GM18519 (cell line): ENCODE measurements around the gene RTF2.

Experiments
- ATAC-seq: cut with Tn5 transposase; IDR thresholded peaks from one replicate; pipeline ENCODE4 v1.9.1; 2021; ENCODE audit warnings: mild to moderate bottlenecking, moderate library complexity; ENCODE audit not compliant: unreplicated experiment, low FRiP score

RTF2 gene, protein sequence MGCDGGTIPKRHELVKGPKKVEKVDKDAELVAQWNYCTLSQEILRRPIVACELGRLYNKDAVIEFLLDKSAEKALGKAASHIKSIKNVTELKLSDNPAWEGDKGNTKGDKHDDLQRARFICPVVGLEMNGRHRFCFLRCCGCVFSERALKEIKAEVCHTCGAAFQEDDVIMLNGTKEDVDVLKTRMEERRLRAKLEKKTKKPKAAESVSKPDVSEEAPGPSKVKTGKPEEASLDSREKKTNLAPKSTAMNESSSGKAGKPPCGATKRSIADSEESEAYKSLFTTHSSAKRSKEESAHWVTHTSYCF

DNA sequence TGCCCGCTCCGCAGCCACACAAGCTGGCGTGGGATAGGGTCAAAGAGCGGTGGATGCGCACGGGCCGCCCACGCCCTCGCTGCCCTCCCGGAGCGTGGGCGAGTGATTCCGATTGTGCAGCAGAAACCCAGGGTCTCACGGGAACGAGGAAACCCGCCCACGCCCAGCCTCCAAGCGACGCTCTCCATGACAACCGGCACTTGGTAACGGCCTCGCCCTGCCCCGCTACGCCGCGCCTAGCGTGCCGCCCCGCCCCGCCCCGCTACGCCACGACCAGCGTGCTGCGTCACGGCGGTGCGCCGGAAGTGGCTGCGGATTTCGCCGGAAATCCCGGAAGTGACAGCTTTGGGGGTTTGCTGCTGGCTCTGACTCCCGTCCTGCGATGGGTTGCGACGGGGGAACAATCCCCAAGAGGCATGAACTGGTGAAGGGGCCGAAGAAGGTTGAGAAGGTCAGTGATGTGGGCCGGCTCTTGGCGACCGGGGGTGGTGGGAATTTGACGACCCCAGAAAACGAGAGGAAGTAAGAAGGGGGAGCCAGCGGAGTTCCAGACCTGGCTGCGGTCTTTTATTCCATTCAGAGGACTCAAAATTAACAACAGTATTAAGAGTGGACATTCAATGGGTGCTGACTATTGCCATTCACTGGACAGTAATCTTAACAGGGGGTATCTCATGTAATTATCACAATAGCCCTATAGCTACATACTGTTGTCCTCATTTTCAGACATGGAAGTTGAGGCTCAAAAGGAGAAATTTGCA, at the start of gene RTF2:
RTF2 (plus strand) TSS at position 312 of the 761 bp plus-strand sequence; CDS start at position 383, 71 bp downstream.
- peak; percentile 95 for ATAC-seq

DNA sequence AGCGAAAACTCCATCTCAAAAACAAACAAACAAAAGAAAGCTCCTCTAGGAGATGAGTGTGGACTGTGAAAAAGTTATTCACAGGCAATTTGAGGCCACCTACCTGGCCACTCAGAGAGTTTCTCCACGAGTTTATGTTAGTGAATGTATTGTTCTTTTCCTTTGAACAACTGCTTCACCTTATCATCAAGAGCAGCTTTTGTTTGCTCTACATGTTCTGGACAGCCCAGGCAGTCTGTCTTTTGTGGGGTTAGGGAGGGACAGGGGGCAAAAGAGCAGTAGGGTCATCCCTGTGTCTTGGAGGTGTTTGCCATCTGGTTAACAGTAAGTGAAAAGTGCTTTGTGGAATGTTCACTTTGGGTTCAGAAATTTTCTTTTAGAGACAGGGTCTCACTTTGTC, 48.4 kb upstream of the RTF2 start:
- no peak for ATAC-seq

DNA sequence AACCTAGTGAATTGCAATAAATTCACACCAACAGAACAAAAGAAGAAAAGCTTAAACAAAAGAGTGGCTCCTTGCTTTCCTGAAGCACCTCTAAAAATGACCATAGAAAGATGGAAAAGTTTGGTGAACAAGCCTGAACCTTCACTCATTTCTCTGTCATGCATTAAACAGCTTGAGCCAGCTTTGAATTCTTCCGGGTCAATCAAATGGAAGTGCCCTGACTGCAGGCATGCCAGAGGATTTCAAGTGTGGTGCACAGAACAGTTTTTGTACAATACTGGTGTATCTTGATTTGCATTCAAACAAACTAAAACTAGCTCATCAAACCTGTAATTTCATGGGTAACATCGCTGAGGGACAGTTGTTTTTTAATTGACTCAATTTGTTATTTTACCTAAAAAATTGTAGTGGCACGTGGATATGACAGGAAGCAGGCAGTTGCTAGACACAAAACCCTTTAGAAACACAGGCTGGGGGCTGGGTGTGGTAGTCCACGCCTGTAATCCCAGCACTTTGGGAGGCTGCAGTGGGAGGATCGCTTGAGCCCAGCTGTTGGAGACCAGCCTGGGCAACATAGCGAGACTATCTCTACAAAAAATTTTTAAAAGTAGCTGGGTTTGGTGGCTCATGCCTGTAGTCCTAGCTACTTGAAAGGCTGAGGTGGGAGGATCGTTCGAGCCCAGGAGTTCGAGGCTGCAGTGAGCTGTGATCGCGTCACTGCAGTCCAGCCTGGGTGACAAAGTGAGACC, 47.3 kb upstream of the RTF2 start:
- ATAC-seq: no peak

DNA sequence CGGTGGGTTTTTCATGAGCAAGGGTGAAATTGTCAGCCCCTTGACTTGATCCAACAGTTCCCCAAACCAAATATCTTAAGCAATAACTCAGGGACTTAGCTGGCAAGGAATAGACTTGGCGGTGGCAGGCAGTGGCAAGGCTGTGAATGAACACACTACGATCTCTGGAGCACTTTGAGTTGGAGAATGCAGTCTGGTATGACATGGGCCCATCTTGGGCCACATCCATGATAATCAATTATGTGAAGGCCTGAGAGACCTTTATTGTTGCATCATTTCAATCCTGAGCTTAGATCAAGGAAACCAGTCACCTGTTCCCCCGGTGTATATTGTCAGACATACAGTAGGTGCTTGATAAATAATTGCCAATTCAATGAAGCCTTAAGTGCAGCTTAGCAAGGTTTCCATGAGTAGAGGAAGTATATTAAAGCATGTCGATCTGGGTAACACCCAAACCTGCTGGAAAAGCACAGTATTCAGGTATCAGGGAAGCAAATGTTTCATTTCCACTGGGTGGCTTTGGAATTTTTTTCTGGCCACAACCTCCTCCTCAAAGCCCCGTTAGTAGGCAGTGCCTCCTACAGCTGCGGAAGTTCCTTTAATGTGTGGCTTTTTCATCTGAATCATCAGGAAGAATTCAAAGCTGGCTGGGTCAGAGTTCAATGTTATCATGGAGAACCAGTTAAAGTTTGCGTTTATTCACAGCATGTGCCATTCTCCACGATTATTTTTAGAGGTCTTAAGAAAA, 46.2 kb upstream of the RTF2 start:
- no peak for ATAC-seq

DNA sequence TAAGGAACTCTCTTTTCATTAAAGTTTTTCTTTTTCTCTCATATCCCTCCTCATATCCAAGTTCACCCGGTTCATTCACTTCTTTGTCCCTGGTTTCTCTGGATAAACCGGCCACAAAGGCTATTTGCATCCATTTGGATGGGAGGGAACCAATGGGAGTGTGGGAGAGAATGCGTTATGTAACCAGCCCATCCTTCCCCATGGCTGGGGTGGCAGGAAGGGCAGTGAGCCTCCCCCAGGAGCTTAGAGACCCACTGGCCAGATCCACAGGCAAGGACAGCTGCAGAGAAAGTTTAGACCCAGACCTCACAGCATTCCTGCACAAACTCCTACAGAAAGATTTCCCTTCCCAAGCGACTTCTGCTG, 45.6 kb upstream of the RTF2 start:
- ATAC-seq: no peak

DNA sequence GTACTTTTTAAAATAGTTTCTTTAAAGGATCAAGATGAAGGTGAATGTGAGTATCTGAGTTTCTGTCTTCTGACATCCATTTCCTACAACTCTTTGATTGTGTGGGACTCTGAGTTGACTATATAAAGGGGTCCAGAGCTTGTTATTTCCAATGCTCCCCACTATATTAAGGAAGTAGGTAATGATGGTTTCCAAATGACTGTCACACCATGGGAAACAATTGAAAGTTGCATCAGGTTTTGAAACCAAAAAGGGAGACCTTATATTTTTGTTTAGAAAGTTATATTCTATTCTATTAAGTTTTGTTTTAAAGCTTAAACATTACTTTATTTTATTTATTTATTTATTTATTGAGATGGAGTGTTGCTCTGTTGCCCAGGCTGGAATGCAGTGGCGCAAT, 45.2 kb upstream of the RTF2 start:
- ATAC-seq: no peak

DNA sequence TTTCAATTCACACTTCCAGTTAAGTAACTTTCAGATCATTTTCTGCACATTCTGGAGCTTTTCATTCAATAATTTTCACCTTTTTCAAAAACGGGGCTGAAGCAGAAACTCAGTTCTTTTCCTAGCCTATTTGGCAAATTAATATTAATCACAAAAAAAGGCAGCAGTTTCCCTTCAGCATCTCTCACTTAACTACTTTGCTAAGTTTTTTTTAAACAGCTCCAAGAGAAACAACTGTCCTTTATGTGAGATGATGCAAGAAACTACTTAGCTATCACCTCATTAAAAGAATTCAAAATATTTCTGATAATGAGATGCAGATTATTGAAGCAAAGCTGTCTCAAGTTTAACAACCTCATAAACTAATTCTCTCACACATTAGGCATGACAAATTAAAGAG, 44.5 kb upstream of the RTF2 start:
- ATAC-seq: no peak

DNA sequence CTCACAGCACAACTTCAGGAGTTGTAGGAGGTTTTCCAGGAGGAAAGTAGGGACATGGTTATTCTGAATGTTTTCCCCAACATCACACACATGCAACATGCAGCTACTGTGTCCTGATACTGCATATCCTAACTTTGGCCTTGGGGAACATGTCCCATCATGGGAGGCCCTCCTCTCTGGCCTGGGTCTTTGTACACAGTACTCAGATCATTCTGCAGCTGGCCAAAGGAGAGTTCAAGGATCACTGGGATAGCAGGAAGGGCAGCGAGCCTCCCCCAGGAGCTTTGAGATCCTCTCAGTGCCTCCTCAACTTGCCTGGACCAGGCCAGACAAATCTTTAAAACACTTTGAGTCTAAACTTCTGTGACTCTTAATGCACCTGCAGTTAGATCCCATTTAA, 43.5 kb upstream of the RTF2 start:
- ATAC-seq: no peak

DNA sequence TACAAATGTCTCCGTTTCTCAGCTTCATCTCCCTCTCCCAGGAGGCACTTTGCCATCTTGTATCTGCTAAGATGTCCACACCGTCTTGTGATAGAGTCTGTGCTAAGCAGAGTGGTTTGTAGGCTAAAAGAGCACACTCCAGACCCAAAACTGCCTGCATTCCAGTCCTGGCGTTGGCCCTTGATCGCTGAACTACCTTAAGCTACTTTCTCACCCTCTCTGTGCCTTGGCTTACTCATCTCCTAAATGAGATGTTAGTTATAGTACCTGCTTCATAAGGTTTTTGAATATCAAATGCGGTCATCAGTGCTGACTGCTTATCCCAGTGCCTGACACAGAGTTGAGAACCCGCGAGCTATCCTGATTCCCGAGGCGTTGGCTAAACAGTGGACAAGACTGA, 42.4 kb upstream of the RTF2 start:
- ATAC-seq: no peak

DNA sequence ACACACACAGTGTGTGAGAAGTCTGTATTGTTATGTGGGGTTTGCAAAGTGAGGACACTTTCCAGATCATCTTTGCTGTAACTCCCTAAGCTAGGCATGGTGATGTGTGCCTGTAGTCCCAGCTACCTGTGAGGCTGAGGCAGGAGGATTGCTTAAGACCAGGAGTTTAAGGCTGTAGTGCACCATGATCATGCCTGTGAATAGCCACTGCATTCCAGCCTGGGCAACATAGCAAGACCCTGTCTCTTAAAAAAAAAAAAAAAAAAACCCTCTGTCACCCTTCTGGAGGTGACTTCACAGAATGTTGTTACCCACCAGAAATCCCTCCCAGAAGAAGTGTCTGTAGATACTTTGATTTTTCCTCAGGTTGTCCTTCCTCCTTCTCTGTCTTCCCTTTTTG, 41.5 kb upstream of the RTF2 start:
- no peak for ATAC-seq

DNA sequence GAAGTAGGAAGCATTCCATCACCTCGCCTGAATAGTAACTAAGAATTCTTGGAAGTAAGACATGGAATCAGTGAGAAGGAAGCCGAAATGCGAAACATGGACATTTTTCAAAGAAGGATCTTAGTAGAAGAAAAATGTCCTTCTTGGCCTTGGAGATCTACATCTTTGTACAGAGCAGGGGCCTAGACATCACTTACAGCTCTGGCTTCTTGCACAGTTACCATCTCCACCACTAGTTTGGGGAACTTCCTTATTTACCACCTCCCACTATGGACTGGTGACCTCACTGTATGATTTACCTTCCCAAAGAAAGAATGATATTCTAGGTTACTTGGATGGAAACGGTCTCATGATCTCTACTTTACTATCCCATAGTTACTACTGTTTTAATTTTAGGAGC, 40.6 kb upstream of the RTF2 start:
- ATAC-seq: no peak

DNA sequence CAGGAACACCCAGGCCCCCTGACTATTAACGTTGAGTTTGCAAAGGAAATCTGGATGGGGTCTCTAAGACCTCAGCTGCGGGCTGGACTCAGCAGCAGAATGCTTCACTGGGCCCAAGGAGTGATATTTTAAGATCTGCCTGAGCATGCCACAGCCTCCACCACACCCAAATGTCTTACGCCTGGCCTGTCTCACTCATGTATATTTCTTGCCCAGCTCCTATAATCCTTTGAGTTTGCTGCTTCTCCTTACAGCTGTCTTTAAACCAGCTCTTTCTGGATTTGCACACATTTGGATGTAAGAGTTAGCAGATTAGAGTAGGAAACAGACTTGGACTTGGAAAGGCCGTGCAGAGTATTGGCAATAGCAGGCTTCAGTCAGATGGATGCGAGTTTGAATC, 40.0 kb upstream of the RTF2 start:
- ATAC-seq: no peak

DNA sequence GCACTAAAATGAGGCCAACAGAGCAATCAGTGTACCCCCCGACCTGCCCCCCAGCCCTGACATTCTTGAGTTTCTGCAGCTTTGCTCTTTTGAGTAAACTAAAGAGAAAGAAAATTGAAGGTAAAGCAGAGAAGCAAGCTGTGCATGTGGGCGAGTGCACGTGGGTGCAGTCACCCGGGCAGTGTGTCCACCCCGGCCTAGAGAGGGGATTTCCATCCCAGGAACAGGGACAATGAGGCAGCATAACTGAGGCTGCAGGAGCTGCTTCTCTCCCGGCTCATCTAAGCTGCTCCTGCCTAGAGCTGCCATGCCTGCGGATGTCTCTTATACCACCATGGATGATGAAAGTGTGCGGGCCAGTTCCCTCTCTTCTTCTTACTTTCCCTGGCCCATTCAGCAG, 39.5 kb upstream of the RTF2 start:
- no peak for ATAC-seq

DNA sequence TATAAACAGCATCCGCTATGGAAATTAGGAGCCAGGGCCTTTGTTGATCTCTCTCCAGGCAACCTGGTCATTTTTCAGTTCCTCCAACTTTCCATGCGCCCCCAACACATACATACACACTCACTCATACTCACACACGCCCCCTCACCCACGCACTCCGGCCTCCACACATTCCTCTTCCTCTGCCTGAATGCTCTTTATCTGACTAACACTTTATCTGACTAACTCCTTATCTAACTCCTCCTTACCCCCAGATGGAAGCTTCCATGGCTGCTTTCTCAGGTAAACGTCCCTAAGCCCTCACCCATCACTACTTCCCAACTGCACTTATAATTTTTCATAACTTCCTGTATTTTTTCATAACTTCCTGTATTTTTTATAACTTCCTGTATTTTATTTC, 38.9 kb upstream of the RTF2 start:
- ATAC-seq: no peak

DNA sequence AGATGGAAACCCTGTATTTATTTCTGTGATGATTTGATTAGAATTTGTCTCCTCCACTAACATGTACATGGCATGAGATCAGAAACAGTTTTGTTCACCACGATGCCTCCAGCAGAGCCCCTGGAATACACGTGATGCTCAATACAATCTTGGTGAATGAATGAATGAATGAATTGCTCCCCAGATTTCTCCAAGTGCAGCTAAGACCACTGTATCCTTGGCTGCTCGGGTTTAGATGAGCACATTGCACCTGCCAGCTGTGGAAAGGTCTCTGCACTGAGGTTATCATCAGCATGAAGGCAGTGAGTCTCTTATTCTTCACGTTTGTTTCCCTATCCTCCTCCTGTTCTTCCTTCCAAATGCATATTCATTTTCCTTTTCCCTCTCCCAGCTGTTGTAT, 38.5 kb upstream of the RTF2 start:
- ATAC-seq: no peak

DNA sequence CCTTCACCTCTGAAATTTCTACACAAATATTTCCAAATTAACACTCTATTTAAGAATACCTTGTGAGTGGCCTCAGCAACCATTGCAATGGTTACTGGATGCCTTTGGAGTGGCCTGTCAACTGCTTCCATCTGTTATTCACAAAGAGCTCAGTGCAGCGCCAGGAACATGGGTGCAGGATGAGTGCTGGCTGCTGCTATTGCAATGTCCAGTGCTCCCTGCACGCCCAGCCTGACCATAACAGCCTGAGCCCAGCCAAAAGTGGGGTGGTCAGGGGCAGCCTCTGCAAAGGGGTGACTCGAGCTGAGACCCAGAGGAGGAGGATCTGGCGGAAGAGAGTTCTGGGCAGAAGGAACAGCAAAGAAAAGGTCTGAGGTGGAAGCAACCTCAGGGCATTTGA, 38.0 kb upstream of the RTF2 start:
- no peak for ATAC-seq

DNA sequence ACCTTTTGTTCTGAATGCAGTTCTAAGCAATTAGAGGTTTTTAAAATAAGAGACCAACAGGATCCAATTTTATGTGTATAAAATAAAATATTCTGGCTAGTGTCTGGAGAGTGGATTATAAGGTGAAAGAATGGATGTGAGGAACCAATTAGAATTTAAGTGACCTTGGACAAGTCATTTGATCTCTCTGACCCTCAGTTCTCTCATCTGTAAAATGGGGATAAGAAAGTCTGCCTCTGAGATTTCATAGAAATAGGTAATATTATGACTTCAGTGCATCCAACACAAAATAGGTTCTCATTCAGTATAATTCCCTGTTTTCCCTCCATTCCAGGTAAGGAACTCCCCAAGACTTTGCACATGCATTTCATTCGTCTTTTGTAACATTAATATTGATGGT, 37.5 kb upstream of the RTF2 start:
- no peak for ATAC-seq

DNA sequence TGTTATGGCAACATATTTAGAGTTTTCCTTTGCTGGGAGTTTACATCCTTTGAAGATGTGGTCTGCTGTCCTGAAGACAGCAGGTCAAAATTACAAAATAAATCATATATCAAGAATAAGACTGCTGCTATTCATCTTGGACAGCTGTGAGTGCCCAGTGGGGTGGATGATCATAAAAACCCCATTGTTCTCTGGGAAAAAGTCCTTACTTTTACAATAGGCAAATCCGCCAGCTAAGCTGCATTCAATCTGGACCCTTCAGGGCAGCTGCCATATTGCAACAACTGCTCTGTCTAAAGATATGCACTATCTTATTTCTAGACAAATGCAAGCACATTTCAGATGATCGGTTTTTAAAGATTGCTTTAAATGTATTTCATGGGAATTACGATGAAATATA, 37.0 kb upstream of the RTF2 start:
- no peak for ATAC-seq

DNA sequence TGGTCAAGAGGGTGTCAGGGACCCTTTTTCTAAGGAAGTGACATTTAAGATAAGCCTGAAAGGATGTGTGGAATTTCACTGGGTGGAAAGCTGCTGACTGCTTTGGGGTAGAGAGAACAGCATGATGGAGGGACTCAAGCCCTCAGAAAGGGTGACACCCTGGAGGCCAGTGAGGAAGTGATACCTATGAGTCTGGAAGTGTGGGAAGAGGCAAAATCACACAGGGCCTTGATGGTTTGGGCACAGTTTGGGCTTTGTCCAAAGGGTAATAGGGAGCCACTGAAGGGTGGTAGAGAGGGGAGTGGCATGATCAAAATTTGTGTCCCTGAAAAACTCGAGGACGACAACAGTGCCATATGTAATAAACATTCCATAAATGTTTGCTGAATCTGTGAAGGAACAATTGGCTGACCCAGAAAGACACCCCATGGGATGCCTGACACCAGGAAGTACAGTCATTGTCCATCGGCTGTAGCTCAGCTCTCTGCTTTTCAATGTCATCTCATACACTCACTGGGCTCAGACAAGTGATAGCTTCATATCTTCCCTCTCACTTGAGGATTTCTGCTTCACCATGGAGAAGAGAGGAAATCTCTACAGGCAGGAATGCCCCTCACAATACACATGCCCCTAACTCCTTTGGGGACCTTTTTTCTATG, 35.1 kb upstream of the RTF2 start:
- no peak for ATAC-seq

DNA sequence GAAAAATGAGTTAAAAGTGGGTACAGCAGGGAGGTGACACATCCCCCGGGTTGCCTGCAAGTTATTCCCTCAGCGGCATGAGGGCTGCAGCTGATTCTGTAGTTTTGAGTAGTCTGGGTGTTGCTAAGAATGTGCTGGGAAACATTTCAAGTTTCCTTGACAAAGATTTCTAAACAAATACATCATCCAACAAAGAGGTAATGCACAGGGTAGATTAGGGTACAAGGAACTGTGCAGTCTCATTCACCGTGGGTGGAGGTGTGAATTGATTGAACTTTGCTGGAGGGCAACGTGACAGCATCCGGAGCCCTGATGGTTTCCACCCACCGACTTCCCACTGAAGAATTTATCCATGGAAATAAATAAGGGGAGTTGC, 34.6 kb upstream of the RTF2 start:
- ATAC-seq: no peak
